ENCODE data around the gene TRPC6.

GRCh38 chr11:101470419-101470818, 113.4 kb downstream of the TRPC6 start:
- TF ChIP-seq CTCF (IDR thresholded peaks at IDR 0.05) (no peak), POLR2A (IDR thresholded peaks at IDR 0.05) (no peak)
